ENCODE results near the gene PPFIBP1.

DNA sequence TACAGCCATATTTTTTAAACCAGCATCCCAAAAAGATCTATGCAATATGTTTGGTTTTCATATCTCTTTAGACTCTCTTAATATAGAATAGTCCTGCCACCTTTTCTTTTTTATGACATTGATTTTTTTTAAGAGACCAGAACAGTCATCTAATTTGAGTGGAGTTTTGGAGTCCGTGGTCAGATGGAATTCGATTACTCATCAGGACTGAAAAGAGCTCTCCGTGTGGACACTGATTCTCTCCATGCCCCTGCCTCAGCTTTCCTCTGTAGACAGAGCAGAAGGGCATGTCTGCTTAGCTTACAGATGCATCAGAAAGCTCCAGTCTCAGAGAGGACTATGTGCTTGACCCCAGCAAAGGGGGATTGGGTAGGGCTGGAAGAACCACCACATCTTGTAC, 49.7 kb upstream of the PPFIBP1 start:
- TF ChIP-seq POLR2A (IDR thresholded peaks at IDR 0.05; ENCODE audit: low read depth, low read length) (no peak), POLR2AphosphoS5 (IDR thresholded peaks at IDR 0.05; ENCODE audit: low read depth, low read length) (no peak)

Measured in GM12892 (cell line).